IPS-NIHi7 (cell line): ENCODE results near the gene MMP25.
"Not testable (repeated sequence)": the region's sequence is repeated elsewhere in the genome, so short reads cannot be mapped to it uniquely, and the experiment has no call there.

ENCODE experiments used
- DNase-seq: peaks from one replicate; pipeline ENCODE4 v3.0.0; 2012; ENCODE audit warnings: mixed read lengths; ENCODE audit errors: extremely low spot score

Gene MMP25

DNA sequence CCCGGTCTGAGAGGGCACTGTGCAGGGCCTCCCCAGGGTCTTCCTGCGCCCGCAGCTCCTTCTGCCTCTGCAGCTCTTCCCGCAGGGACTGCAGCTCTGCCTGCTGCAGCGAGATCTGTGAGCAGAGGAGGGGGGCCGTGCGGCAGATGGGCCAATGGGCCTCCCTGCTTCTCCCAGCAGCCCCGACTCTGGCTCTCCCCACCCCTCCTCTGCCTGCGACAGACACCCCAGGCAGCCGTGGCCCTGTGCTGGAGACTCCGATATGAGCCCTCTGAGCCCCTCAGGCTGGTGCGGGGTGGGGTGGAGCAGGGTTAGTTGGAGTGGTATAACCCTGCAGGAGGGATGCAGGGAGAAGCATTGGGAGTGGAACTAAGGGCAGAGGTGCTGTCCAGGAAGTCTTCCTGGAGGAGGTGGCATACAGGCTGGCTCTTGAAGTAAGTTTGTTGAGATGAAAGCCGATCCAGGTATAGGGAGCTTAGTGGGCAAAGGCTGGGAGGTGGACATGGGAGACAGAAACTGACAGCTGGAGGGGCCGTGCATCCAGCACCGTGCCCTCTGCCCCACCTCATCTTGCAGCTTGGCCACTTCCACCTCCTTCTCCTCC, 17.5 kb upstream of the MMP25 start:
- DNase-seq = no peak

DNA sequence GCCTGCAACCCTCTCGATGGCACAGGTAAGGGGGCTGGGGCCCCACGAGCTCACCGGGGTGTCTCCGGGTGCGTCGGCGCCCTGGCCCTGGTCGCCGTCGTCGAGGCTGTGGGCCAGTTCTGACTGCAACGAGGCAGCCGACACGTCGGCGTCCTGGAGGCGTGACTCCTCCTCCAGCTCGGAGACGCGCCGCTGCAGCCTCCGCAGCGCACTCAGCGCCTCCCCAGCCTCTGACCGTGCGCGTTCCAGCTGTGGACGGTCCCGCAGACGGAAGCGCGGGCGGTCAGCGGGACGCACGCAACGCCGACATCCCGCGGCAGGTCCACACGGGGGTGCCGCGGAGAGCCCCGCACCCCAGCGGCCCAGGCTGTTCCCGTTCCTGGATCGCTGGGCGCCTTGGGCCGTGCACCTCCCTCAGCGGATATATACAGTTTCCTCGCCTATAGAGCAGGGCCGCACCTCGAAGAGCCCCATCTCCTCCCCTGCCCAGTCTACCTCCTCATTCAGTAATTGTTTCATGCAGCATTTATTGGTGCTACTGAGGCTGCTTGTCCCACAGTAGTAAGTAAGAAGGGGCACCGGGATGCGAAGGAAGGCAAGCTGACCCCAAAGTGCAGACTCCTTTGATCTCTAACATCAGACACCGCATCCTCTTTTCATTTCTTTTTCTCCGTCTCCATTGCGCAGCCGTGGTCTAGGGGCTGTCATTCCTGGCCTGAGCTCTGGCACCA, 16.7 kb upstream of the MMP25 start:
- no peak for DNase-seq

DNA sequence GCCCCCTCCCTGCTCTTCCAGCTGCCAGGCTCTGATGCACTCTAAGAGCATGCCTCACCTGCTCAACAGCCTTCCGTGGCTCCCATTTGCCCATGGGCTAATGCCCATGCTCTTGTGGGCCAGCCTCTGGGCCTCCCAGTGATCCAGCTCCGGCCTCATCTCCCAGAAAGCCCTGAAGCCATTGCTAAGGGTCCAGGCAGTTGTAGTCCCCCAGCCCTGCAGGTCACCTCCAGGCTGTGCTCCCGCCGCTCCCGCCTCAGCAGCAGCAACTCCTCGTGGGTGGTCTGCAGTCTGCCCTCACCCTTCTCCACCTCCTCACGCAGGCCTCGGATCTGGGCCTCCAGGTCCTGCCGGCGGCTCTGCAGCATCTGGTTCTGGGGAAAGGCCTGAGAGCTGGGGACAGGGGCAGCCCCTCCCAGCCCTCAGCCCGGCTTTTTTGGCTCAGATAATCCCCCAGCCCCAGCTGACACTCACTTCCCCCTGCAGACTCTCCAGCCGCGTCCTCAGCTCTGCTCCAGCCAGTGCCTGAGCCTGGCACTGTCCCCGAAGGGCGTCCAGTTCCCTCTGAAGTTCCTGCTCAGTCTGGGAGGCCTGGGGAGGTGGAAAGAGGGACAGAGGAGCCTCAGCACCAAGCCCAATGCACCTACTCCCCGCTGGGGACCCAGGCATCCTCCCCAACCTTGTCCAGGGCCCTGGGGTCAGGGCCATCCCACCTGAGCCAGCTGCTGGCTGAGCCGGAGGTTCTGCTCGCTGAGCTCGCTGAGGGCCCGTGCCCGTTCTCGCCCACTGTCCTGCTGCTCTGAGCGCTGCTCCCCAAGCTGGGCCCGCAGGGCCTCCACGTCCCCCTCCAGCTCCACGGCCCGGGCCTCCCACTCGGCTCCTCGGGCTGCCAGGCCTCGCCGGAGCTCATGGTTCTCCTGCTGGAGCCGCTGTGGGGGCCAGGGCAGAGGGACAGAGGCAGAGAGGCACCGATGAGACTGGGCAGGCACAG, 15.8 kb upstream of the MMP25 start:
- DNase-seq = no peak

DNA sequence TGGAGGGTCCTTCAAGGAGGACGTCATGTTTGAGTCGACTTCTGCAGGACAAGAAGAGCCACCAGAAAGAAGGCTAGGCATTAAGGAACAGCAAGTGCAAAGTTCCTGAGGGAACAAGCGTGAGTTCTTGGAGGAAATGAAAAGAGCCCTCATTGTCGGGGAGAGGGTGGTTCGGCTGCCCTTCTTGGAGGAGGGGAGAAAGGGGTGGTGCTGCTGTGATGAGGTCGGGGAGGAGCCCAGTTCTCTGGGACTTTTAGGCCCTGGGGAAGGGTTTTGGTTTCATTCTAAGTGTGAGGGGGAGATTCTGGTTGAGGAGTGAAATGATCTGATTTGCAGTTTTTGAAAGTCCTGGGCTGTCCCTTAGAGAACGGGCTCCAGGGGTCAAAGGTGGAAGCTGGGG, 13.7 kb upstream of the MMP25 start:
- no peak for DNase-seq

DNA sequence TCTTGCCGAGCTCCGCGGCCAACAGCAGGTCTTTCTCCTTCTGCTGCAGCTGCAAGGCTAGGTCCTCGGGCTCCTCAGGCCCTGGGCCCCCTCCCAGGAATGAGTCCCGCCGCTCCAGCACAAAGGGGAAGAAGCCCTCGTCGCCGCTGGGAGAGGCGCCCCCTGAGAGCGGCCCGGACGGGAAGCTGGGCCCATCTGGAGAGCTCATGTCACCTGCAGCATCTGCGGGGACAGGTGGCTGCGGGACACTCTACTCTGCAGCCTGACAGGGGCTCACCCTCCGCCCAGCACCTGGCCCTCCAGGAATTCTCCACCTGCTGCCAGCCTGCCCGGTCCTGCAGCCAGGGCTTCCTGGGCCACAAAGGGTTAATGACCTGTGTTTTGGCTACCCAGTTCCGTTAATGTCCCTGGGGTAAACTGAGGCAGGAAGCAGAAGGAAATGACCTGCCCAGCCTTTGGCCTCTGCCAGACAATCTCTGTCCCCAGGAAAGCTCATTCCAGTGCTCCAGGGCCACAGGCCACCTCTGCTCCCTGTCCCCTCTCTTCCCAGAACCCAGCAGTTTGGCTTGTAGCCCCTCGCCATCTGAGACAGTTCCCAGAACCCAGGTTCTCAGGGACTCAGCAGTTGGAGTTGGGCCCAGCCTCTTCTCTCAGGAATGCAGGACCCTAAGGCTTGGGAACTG, 10.9 kb upstream of the MMP25 start:
- no peak for DNase-seq

DNA sequence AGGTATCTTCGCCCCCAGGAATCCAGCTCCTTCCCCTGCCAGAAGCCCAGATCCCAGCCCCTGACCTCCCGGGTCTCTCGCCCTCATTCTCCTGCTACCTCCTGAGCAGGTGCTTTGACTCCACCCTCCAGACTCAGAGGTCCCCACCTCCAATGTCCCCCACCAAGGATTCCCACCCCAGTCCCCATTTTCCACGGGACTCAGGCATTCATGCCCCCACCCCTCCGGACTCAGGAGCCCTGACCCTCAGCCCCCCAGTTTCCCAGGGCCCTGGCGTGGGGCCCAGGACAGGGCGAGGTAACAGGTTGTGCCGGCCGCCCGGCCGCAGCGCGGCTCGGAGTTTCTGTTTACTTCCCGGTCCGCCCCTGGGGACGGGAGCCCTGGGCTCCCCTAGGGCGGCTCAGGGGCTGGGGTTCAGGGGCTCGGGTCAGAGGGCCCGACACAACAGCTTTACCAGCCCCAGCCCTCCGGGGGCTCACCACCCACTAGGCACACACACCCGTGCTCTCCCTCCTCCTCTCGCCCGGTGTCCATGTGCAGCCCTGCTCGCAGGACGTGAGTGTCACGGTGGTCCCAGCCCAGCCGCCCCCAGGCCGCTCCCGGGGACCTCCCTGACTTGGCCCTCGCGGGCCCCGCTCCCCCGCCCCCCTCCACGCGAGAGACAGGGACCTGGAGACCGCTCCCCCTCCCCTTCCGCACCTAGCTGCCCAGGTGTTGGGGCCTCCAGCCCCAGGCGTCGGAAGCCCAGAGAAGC, 10.2 kb upstream of the MMP25 start:
- no peak for DNase-seq

DNA sequence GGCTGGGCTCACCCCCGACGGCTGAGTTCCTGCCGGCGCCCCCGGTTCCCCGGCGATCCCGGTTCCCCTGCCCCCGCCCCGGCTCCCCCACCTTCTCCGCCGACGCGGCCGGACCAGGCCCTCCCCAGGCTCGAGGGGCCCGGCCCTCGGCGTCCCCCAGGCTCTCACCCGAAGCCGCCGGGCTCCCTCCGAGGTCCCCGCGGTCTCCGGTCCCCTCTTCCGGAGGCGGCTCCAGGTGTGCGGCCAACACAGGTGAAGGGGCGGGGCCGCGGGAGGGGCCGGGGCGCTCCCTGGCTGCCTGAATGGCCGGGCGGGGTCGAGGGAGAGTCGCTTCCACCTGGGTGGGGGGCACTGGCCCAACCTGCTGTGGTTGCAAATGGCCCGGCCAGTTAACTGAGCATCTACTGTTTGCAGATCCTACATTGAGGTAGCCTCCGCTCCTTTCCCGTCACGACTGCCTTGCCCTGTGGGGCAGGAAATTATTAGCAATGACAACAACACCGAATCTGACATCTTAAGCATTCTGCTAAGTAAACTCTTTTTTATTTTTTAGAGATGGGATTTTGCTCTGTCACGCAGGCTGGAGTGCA, 9.5 kb upstream of the MMP25 start, which contains the start of gene BICDL2:
Gene BICDL2 (minus strand): TSS at position 219 of the 590 bp plus-strand sequence. CDS start 1,448 bp downstream, outside the sequence.
- DNase-seq = peak; percentile 80

DNA sequence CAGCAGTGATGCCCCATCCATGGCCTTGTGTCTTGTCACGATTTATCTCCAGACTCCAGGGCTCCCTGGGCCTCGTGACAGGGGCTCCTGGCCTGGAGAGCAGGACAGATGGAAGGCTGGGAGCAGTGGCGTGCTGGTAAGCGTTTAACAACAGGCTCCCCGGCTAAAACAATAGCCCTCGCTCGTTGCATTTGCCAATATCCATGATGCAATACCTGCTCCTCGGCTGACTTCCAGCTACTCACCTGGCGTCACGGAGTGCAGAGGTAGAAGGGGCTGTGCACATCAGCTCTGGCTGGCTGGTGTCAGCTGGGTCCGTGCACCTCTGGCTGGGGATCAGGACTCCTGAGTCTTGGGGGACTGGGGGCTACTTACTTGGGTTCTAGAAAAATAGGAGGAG, 8.1 kb upstream of the MMP25 start:
- peak; percentile 55 for DNase-seq

DNA sequence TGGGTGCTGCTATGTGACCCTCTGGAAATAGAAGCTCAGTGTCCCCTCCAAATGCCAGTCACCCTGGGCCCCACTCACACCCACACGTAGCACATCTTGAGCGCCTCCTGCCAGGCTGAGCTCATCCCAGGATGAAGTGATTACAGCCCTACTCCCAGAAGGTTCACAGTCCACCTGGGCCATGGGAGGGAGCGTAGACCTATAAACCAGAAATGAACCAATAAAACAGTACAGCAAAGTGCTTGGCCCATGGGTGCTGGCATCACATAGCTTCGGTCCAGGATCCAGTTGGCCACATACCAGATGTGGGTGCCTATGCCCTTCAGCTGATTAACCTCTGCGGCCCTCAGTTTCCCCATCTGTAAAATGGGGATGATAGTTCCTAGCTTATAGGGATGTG, 7.5 kb upstream of the MMP25 start:
- DNase-seq = peak; percentile 10

DNA sequence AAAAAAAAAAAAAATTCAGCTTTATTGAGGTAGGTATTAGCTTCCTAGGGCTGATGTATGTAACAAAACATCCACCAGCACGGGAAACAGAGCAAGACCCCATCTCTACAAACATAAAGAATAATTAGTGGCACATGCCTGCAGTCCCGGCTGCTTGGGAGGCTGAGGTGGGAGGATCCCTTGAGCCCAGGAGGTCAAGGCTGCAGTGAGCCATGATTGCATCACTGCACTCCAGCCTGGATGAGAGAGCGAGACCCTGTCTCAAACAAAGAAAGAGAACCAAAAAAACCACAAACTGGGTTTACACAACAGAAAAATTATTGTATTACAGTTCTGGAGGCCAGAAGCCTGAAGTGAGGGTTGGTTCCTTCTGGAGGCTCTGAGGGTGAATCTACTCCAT, 4.0 kb upstream of the MMP25 start:
- DNase-seq = no peak

DNA sequence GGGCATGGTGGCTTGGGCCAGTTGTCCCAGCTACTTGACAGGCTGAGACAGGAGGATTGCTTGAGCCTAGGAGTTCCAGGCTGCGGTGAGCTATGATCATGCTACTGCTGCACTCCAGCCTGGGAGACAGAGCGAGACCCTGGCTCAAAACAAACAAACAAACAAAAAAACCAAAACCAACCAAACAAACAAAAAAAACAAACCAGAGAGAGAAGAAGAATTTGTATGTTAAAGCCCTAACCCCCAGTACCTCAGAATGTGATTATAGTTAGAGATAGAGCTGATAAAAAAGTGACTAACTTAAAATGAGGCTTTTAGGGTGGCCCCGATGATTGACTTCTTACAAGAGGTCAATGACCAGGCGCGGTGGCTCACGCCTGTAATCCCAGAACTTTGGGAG, 1.7 kb upstream of the MMP25 start:
- no peak for DNase-seq

DNA sequence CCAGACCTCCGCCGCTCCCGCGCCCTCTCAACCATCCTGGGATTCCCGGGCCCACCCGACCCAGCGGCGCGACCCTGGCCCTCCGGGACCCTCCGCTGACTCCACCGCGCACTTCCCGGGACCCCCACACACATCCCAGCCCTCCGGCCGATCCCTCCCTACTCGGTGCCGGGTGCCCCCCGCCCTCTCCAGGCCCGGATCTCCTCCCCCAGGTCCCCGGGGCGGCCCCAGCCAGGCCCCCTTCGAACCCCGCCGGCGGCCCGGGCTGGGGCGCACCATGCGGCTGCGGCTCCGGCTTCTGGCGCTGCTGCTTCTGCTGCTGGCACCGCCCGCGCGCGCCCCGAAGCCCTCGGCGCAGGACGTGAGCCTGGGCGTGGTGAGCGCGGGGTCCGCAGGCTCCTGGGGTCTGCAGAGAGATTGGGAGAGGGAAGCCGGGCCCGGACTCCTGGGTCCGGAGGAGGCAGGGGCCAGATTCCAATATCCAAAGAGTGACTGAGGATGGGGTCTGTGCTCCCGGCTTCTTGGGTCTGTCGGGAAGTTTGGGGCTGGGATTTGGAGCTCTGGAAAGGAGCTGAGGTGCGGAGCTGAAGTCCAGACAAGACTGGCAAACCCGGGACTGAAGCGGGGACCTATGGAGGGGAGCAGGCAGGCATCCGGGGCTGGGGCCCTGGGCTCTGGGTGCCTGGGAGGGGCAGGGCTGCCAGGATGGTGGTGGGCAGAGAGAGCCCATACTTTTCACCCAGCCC, 453 bp downstream of the MMP25 start:
- DNase-seq = peak; percentile 42

DNA sequence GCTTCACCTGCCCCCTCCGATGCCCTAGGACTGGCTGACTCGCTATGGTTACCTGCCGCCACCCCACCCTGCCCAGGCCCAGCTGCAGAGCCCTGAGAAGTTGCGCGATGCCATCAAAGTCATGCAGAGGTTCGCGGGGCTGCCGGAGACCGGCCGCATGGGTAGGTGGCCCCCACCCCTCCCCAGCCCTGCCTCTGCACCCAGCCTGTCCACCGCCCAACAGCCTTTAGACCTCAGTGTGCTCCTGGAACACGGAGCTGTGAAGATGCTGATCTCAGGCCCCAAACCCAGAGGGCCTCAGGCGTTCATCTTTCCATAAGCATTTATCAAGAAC, 993 bp downstream of the MMP25 start:
- DNase-seq = no peak

DNA sequence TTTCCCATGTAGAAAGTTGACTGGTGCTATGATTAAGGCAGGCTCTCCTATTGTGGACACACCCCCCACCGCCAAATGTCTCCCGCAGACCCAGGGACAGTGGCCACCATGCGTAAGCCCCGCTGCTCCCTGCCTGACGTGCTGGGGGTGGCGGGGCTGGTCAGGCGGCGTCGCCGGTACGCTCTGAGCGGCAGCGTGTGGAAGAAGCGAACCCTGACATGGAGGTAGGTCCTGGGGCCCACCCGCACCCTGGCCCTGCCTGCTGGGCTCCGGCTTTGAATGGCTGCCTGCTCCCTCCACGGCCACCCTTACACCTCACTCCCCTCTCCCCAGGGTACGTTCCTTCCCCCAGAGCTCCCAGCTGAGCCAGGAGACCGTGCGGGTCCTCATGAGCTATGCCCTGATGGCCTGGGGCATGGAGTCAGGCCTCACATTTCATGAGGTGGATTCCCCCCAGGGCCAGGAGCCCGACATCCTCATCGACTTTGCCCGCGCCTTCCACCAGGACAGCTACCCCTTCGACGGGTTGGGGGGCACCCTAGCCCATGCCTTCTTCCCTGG, 3.6 kb downstream of the MMP25 start:
- no peak for DNase-seq

DNA sequence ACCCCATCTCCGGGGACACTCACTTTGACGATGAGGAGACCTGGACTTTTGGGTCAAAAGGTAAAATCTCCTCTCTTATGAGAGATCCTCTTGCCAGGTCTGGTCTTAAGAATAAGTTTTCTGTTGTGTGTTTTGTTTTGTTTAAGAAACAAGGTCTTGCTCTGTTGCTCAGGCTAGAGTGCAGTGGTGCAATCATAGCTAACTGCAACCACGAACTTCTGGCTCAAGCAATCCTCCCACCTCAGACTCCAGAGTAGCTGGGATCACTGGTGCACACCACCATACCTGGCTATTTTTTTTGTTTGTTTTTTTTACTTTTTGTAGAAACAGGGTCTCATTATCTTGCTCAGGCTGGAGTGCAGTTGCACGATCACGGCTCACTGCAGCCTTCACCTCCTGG, 4.1 kb downstream of the MMP25 start:
- no peak for DNase-seq

DNA sequence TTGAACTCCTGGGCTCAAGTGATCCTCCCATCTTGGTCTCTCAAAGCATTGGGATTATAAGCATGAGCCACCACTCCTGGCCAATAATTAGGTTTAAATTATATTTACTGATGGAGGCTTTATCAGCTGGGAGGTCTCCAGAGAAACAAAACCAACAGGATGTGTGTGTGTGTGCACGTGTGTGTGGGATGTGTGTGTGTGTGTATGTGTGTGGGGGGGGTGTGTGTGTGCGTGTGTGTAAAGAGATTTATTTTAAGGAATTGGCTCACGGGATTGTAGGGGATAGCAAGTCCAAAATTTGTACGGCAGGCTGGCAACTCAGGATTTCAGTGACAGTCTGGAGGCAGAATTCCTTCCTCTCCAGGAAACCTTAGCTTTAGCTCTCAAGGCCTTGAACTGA, 4.6 kb downstream of the MMP25 start:
- DNase-seq = no peak

DNA sequence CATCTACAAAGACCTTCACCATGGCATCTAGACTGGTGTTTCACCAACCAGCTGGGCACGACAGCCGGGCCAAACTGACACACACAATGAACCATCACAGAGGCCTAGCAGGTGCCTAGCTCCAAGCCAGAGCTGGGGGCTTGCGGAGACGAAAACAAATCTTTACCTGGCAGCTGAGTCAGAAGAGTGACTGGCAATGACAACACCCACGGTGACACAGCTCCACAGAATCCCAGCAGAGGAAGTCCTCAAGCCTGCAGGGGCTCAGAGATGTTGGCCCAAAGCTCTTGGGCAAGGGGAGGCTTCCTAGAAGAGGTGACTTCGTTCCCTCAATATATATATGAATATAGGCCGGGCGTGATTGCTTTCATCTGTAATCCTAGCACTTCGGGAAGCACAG, 5.1 kb downstream of the MMP25 start:
- DNase-seq = no peak

DNA sequence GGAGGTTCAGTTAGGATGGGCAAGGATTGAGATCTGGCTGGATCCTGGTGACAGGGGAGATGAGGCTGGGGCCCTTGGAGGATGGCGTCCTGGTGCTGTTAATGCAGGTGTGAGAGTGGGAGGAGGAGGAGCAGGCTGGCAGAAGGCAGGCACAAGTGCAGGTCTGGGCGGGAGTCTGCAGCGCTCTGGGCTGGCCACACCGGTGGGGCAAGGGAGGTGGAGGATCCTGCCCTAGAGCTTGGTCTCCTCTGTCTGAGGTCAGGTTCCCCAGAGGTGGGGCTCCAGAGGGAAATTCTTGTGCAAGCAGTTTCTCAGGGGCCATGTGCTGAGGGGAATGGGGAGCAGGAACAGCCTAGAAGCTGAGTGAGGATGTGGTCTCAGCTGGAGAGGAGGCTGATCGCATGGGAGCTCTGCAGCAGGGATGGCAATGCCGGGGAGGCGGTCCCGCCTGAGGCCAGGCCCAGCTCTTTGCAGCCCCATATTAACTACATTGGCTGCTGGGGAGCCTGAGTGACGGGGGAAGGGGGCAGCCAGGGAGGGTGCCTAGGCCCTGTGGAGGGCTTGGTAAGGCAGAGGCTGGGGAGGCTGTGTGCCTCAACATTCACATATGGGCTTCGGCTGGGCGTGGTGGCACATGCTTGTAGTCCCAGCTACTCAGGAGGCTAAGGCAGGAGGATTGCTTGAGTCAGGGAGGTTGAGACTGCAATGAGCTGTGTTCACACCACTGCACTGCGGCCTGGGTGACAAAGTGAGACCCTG, 6.4 kb downstream of the MMP25 start:
- DNase-seq = not testable (repeated sequence)

DNA sequence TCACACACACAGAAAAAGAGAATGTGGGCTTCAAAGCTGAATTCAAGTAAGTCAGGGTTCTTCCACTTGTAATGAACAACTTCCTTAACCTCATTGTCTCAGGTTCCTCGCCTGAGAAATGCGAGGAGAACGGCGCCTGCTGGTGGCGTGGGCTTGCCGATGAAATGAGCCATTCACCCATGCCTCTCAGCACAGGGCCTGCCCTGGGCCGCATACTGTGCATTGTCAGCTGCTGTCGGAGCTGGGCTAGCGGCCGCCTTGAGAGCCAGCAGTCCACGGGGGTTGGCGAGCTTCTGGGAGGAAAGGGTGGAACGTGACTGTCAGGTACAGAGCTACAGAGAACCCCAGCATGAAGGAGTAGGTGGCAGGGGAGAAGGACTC, 7.0 kb downstream of the MMP25 start:
- DNase-seq = not testable (repeated sequence)
